ENCODE measurements around the gene SUN2. TPM values are rescaled to one million over a fixed set of nuclear protein-coding genes. Genes with fewer than 3 reads are reported as not detected.
"Not testable (repeated sequence)": the region's sequence is repeated elsewhere in the genome, so short reads cannot be mapped to it uniquely, and the experiment has no call there.

Gene SUN2
- total RNA-seq, result 100 to 1,000 TPM in 1 of 2 experiments, 10 to 100 TPM in 1; 87.2 to 102 TPM

- CTCF ChIA-PET, result interaction anchor here (0.8 to 1.4 kb wide), 3 partner anchors 12 to 114 kb away, joined by 3 to 5 read pairs (median 3); no protein-coding TSS in a partner anchor
- H3K36me3 Mint-ChIP-seq (ENCODE audit: low read depth), result peaks cover 32% of the 10 kb centered on the region
- ATAC-seq (peak; percentile 74), DNase-seq (peak; percentile 96)
- intact Hi-C loops (cut with DNase I, micrococcal nuclease), result loop anchor here (1.0 to 10.0 kb wide), 18 partner anchors 36 to 1081 kb away; partner anchors contain the start of genes DNAL4 (in 2 of the 2), GTPBP1 (in 2 of the 2), APOBEC3C (in 1 of the 2) and CBX6 (in 1 of the 2)
- peak within 1 kb of the TSS; percentile 94 for H3K27ac Mint-ChIP-seq
- H3K9me3 Mint-ChIP-seq (ENCODE audit: low read depth), result no peaks in the 10 kb centered on the region
- H3K4me3 Mint-ChIP-seq, result peak within 1 kb of the TSS; percentile 92
- POLR2A ChIA-PET, result interaction anchor here (1.2 kb wide), 1 partner anchor 9 kb away, joined by 3 read pairs; no protein-coding TSS in a partner anchor
- peaks cover 58% of the 10 kb centered on the region for H3K4me1 Mint-ChIP-seq
- H3K27me3 Mint-ChIP-seq, result no peaks in the 10 kb centered on the region
These were observed at the start of gene SUN2 for GRCh38 chr22:38755911-38756532. Gene SUN2 (minus strand): TSS chr22:38755998. CDS start chr22:38752628, 3,370 bp downstream.

- DNase-seq; H3K27me3 Mint-ChIP-seq; H3K27ac Mint-ChIP-seq; H3K4me1 Mint-ChIP-seq; H3K36me3 Mint-ChIP-seq (ENCODE audit: low read depth); H3K9me3 Mint-ChIP-seq (ENCODE audit: low read depth); H3K4me3 Mint-ChIP-seq; intact Hi-C loops (cut with DNase I, micrococcal nuclease); POLR2A ChIA-PET; ATAC-seq: not testable (repeated sequence)
- CTCF ChIA-PET, result interaction anchor here (0.6 to 0.7 kb wide), 2 partner anchors 38 to 71 kb away, joined by 3 read pairs; no protein-coding TSS in a partner anchor
These were observed 49.3 kb upstream of the SUN2 start for GRCh38 chr22:38805041-38805593.

GRCh38 chr22:38802671-38803121 is 46.9 kb upstream of the SUN2 start:
- DNase-seq (no peak), ATAC-seq (no peak)
- ChIA-PET POLR2A (no interaction called here), CTCF (no interaction called here)
- Mint-ChIP-seq H3K27ac (no peak overlapping the region), H3K4me1 (peaks cover 12% of the 10 kb centered on the region), H3K36me3 (ENCODE audit: low read depth) (no peaks in the 10 kb centered on the region), H3K4me3 (no peak overlapping the region), H3K27me3 (peaks cover 5% of the 10 kb centered on the region), H3K9me3 (ENCODE audit: low read depth) (no peaks in the 10 kb centered on the region)
- intact Hi-C loops (cut with DNase I, micrococcal nuclease), result no loop called here

GRCh38 chr22:38799265-38800002 is 43.6 kb upstream of the SUN2 start:
- Mint-ChIP-seq H3K4me1 (peaks cover 16% of the 10 kb centered on the region), H3K4me3 (no peak overlapping the region), H3K36me3 (ENCODE audit: low read depth) (no peaks in the 10 kb centered on the region), H3K27ac (no peak overlapping the region), H3K27me3 (peaks cover 2% of the 10 kb centered on the region), H3K9me3 (ENCODE audit: low read depth) (no peaks in the 10 kb centered on the region)
- CTCF ChIA-PET, result interaction anchor here (1.0 kb wide), 1 partner anchor 9 kb away, joined by 3 read pairs; no protein-coding TSS in a partner anchor
- DNase-seq (no peak), ATAC-seq (no peak)
- intact Hi-C loops (cut with DNase I, micrococcal nuclease), result no loop called here
- POLR2A ChIA-PET, result interaction anchor here (1.0 kb wide), 1 partner anchor 94 kb away, joined by 3 read pairs; the partner anchor contains the start of gene GTPBP1

GRCh38 chr22:38798496-38798895 is 42.7 kb upstream of the SUN2 start:
- POLR2A ChIA-PET, result interaction anchor here (0.7 to 1.0 kb wide), 3 partner anchors 20 to 195 kb away, joined by 3 read pairs; partner anchors contain the start of gene GTPBP1
- intact Hi-C loops (cut with DNase I, micrococcal nuclease), result no loop called here
- DNase-seq (no peak), ATAC-seq (no peak)
- Mint-ChIP-seq H3K9me3 (ENCODE audit: low read depth) (no peaks in the 10 kb centered on the region), H3K27me3 (peaks cover under 1% of the 10 kb centered on the region), H3K4me3 (no peak overlapping the region), H3K4me1 (peaks cover 20% of the 10 kb centered on the region), H3K27ac (no peak overlapping the region), H3K36me3 (ENCODE audit: low read depth) (no peaks in the 10 kb centered on the region)
- CTCF ChIA-PET, result interaction anchor here (0.7 kb wide), 1 partner anchor 38 kb away, joined by 3 read pairs; no protein-coding TSS in a partner anchor

GRCh38 chr22:38796262-38796957 is 40.6 kb upstream of the SUN2 start:
- Mint-ChIP-seq H3K4me1 (peaks cover 27% of the 10 kb centered on the region), H3K9me3 (ENCODE audit: low read depth) (no peaks in the 10 kb centered on the region), H3K27ac (no peak overlapping the region), H3K27me3 (no peaks in the 10 kb centered on the region), H3K4me3 (no peak overlapping the region), H3K36me3 (ENCODE audit: low read depth) (no peaks in the 10 kb centered on the region)
- no peak for ATAC-seq
- intact Hi-C loops (cut with DNase I, micrococcal nuclease), result no loop called here
- ChIA-PET POLR2A (interaction anchor here (0.5 kb wide), 1 partner anchor 226 kb away, joined by 3 read pairs; no protein-coding TSS in a partner anchor), CTCF (no interaction called here)
- DNase-seq, result no peak

GRCh38 chr22:38795569-38795968 is 39.8 kb upstream of the SUN2 start:
- intact Hi-C loops (cut with DNase I, micrococcal nuclease), result no loop called here
- Mint-ChIP-seq H3K27ac (peak overlapping the region; percentile 3), H3K27me3 (no peaks in the 10 kb centered on the region), H3K4me1 (peaks cover 27% of the 10 kb centered on the region), H3K4me3 (no peak overlapping the region), H3K9me3 (ENCODE audit: low read depth) (no peaks in the 10 kb centered on the region), H3K36me3 (ENCODE audit: low read depth) (no peaks in the 10 kb centered on the region)
- no peak for ATAC-seq
- no peak for DNase-seq
- ChIA-PET POLR2A (no interaction called here), CTCF (no interaction called here)

- ChIA-PET POLR2A (no interaction called here), CTCF (interaction anchor here (1.3 kb wide), 1 partner anchor 45 kb away, joined by 3 read pairs; no protein-coding TSS in a partner anchor)
- peak; percentile 94 for DNase-seq
- H3K4me1 Mint-ChIP-seq, result peaks cover 26% of the 10 kb centered on the region
- H3K27ac Mint-ChIP-seq, result peak within 1 kb of the TSS; percentile 67
- H3K27me3 Mint-ChIP-seq, result no peaks in the 10 kb centered on the region
- no peaks in the 10 kb centered on the region for H3K9me3 Mint-ChIP-seq (ENCODE audit: low read depth)
- peak within 1 kb of the TSS; percentile 84 for H3K4me3 Mint-ChIP-seq
- intact Hi-C loops (cut with DNase I, micrococcal nuclease), result loop anchor here (1.0 to 5.0 kb wide), 11 partner anchors 37 to 525 kb away; partner anchors contain the start of genes APOBEC3D (in 1 of the 2), CBX6 (in 1 of the 2), CBX7 (in 1 of the 2) and DMC1 (in 1 of the 2)
- peak; percentile 98 for ATAC-seq
- H3K36me3 Mint-ChIP-seq (ENCODE audit: low read depth), result no peaks in the 10 kb centered on the region
These were observed 38.1 kb upstream of the SUN2 start, which contains the start of gene DNAL4 for GRCh38 chr22:38793721-38794466. Gene DNAL4 (minus strand): TSS chr22:38794143. CDS start chr22:38782731, 11,412 bp downstream.

- ChIA-PET POLR2A (interaction anchor here (0.6 kb wide), 1 partner anchor 8 kb away, joined by 4 read pairs; no protein-coding TSS in a partner anchor), CTCF (interaction anchor here (1.0 kb wide), 1 partner anchor 24 kb away, joined by 4 read pairs; no protein-coding TSS in a partner anchor)
- H3K4me3 Mint-ChIP-seq, result peak overlapping the region; percentile 84
- no peak for DNase-seq
- no peak for ATAC-seq
- no peaks in the 10 kb centered on the region for H3K36me3 Mint-ChIP-seq (ENCODE audit: low read depth)
- intact Hi-C loops (cut with DNase I, micrococcal nuclease), result loop anchor here (5.0 kb wide), 2 partner anchors 36 to 229 kb away; partner anchors contain the start of genes APOBEC3D (in 1 of the 2) and SUN2 (in 1 of the 2)
- no peaks in the 10 kb centered on the region for H3K27me3 Mint-ChIP-seq
- H3K27ac Mint-ChIP-seq, result peak overlapping the region; percentile 67
- H3K9me3 Mint-ChIP-seq (ENCODE audit: low read depth), result no peaks in the 10 kb centered on the region
- H3K4me1 Mint-ChIP-seq, result peaks cover 20% of the 10 kb centered on the region
These were observed 37.5 kb upstream of the SUN2 start for GRCh38 chr22:38793317-38793716.

- ChIA-PET POLR2A (interaction anchor here (0.6 kb wide), 1 partner anchor 8 kb away, joined by 4 read pairs; no protein-coding TSS in a partner anchor), CTCF (interaction anchor here (0.9 to 1.0 kb wide), 2 partner anchors 24 to 50 kb away, joined by 3 to 4 read pairs; no protein-coding TSS in a partner anchor)
- H3K9me3 Mint-ChIP-seq (ENCODE audit: low read depth), result no peaks in the 10 kb centered on the region
- H3K27ac Mint-ChIP-seq, result peak overlapping the region; percentile 67
- H3K36me3 Mint-ChIP-seq (ENCODE audit: low read depth), result no peaks in the 10 kb centered on the region
- H3K4me1 Mint-ChIP-seq, result peaks cover 15% of the 10 kb centered on the region
- peak; percentile 23 for ATAC-seq
- H3K4me3 Mint-ChIP-seq, result peak overlapping the region; percentile 84
- intact Hi-C loops (cut with DNase I, micrococcal nuclease), result loop anchor here (5.0 kb wide), 2 partner anchors 36 to 229 kb away; partner anchors contain the start of genes APOBEC3D (in 1 of the 2) and SUN2 (in 1 of the 2)
- DNase-seq, result peak; percentile 43
- H3K27me3 Mint-ChIP-seq, result no peaks in the 10 kb centered on the region
These were observed 37.0 kb upstream of the SUN2 start for GRCh38 chr22:38792833-38793232.

All from activated CD4-positive, alpha-beta T cell treated with anti-CD3 and anti-CD28 coated beads for 36 hours (primary cell).